ENCODE data around the gene HACD4.
"Not testable (repeated sequence)": the region's sequence is repeated elsewhere in the genome, so short reads cannot be mapped to it uniquely, and the experiment has no call there.

Gene HACD4

GRCh38 chr9:21016701-21017491 lies 14.5 kb downstream of the HACD4 start:
- DNase-seq (ENCODE audit: low read depth in 2 of 2): no peak

- DNase-seq (ENCODE audit: low read depth in 2 of 2): no peak
Observed at GRCh38 chr9:21015995-21016394, 15.4 kb downstream of the HACD4 start.

GRCh38 chr9:21015129-21015815 lies 16.2 kb downstream of the HACD4 start:
- no peak for DNase-seq (ENCODE audit: low read depth in 2 of 2)

- no peak for DNase-seq (ENCODE audit: low read depth in 2 of 2)
Observed at GRCh38 chr9:21002040-21002439, 29.4 kb downstream of the HACD4 start.

- no peak for DNase-seq (ENCODE audit: low read depth in 2 of 2)
Observed at GRCh38 chr9:21001581-21001980, 29.9 kb downstream of the HACD4 start.

GRCh38 chr9:20997503-20998076 lies 33.9 kb downstream of the HACD4 start:
- DNase-seq (ENCODE audit: low read depth in 2 of 2): no peak

- DNase-seq (ENCODE audit: low read depth in 2 of 2): no peak
Observed at GRCh38 chr9:20996809-20997208, 34.6 kb downstream of the HACD4 start.

- no peak for DNase-seq (ENCODE audit: low read depth in 2 of 2)
Observed at GRCh38 chr9:20995616-20996015, 35.8 kb downstream of the HACD4 start.

GRCh38 chr9:20994486-20994885 lies 37.0 kb downstream of the HACD4 start:
- no peak for DNase-seq (ENCODE audit: low read depth in 2 of 2)

GRCh38 chr9:20990867-20991266 lies 40.6 kb downstream of the HACD4 start:
- DNase-seq (ENCODE audit: low read depth in 2 of 2): no peak

- no peak for DNase-seq (ENCODE audit: low read depth in 2 of 2)
Observed at GRCh38 chr9:20989923-20990341, 41.5 kb downstream of the HACD4 start.

GRCh38 chr9:20988671-20989315 lies 42.6 kb downstream of the HACD4 start:
- no peak for DNase-seq (ENCODE audit: low read depth in 2 of 2)

- DNase-seq (ENCODE audit: low read depth in 2 of 2): no peak
Observed at GRCh38 chr9:20988061-20988460, 43.4 kb downstream of the HACD4 start.

GRCh38 chr9:20987521-20987920 lies 43.9 kb downstream of the HACD4 start:
- no peak for DNase-seq (ENCODE audit: low read depth in 2 of 2)

GRCh38 chr9:20985851-20986600 lies 45.4 kb downstream of the HACD4 start:
- DNase-seq (ENCODE audit: low read depth in 2 of 2): no peak

GRCh38 chr9:20984506-20984905 lies 46.9 kb downstream of the HACD4 start:
- no peak for DNase-seq (ENCODE audit: low read depth in 2 of 2)

- DNase-seq (ENCODE audit: low read depth in 2 of 2): no peak
Observed at GRCh38 chr9:20981486-20981885, 50.0 kb downstream of the HACD4 start.

- no peak for DNase-seq (ENCODE audit: low read depth in 2 of 2)
Observed at GRCh38 chr9:20980832-20981455, 50.5 kb downstream of the HACD4 start.

GRCh38 chr9:20978249-20978648 lies 53.2 kb downstream of the HACD4 start:
- no peak for DNase-seq (ENCODE audit: low read depth in 2 of 2)

GRCh38 chr9:20974191-20974938 lies 57.1 kb downstream of the HACD4 start:
- DNase-seq (ENCODE audit: low read depth in 2 of 2): not testable (repeated sequence)
